ENCODE measurements around the gene MTX1.

Gene MTX1

DNA sequence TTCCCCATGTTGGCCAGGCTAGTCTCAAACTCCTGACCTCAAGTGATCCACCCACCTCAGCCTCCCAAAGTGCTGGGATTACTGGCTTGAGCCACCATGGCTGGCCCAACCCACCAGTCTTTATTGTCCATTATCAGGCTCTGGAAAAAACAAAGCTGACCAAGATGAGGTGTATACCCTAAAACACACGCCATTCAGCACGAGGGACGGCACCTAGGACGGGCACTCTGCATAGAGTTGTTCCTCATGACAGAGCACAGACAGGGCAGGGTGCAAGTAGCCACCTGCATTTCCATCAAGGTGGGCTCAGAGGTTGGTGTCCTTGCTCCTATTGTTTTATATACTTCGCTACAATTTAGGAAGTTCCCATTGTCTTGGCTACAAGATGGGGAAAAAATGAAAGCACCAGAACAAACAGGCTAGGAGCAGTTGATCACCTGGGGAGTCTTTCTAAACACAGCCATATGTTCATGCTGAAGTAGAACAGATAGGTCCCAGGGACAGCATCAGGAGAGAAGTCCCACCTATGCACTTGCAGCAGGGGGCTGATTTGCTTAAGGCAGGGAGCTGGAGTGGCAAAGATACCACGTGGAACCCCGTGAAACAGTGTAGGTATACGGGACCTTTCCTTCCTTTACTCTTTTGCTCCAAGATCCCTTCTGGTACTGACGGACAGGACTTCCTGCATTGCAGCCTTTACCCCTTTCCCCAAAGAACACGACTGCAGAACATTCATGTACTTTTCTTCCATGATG lies 39.9 kb upstream of the MTX1 start:
- Histone ChIP-seq H3K27me3 (ENCODE audit: control insufficient read depth in 1 of 2, insufficient read depth in 2 of 2, low read length in 2 of 2) (peaks cover 0 to 2% of the 10 kb centered on the region in 2 donors), H3K9ac (ENCODE audit: low read length) (no peak overlapping the region), H3K27ac (ENCODE audit: low read depth, low read length) (no peak overlapping the region), H3K9me3 (ENCODE audit: low read length) (no peaks in the 10 kb centered on the region), H3K4me3 (ENCODE audit: low read depth in 1 of 2, low read length in 2 of 2) (no peak overlapping the region), H3K36me3 (ENCODE audit: insufficient read depth, low read length) (peaks cover 22% of the 10 kb centered on the region), H3K4me1 (ENCODE audit: insufficient read depth, low read length) (peaks cover 24% of the 10 kb centered on the region)

DNA sequence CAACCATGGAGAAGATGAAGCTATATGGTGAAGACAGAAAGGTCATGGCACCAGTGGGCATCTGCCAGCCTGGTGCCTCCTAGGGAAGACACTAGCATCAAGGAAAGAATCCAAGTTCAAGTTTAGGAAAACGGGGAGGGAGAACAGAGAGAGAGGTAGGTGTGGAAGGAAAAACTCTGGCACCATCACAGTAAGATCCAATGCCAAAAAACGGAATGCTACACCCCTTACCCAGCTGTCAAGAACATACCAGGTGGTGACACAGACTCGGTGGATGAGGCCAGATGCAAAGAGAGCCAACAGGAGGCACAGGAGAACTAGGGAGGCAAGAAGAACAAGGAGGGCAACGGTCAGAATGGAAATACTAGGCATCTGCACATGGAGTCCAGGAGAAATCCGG lies 39.0 kb upstream of the MTX1 start:
- no peak overlapping the region for H3K4me3 ChIP-seq (ENCODE audit: low read depth in 1 of 2, low read length in 2 of 2)
- H3K27me3 ChIP-seq (ENCODE audit: control insufficient read depth in 1 of 2, insufficient read depth in 2 of 2, low read length in 2 of 2), result peaks cover 0 to 11% of the 10 kb centered on the region in 2 donors
- no peaks in the 10 kb centered on the region for H3K9me3 ChIP-seq (ENCODE audit: low read length)
- peaks cover 22% of the 10 kb centered on the region for H3K36me3 ChIP-seq (ENCODE audit: insufficient read depth, low read length)
- no peak overlapping the region for H3K27ac ChIP-seq (ENCODE audit: low read depth, low read length)
- H3K4me1 ChIP-seq (ENCODE audit: insufficient read depth, low read length), result peaks cover 25% of the 10 kb centered on the region
- no peak overlapping the region for H3K9ac ChIP-seq (ENCODE audit: low read length)

DNA sequence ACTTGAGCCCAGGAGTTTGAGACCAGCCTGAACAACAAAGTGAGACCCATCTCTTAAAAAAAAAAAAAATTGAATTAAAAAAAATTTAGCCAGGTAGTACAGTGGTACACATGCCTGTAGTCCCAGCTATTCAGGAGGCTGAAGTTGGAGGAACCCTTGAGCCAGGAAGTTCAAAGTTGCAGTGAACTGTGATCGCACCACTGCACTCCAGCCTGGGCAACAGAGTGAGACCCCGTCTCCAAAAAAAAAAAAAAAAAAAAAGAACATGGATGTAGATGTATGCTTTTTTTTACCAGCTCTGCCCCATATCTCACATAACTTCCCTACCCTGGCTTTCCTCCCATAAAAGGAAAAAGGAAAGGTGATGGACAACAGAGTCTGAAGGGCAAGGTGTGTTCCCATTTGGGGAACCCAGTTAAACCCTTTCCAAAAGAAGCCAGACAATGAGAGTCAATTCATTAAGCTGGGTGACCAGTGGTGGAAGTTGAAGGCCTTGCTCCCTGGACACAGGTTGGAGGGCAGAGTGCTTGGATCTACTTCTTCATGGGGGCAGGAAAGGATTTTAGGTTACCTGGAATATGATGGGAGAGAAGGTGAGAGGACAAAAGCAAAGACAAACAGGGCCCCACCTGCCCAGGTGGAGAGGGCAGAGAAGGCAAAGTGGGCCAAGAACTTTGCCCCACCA lies 38.3 kb upstream of the MTX1 start:
- Histone ChIP-seq H3K27me3 (ENCODE audit: control insufficient read depth in 1 of 2, insufficient read depth in 2 of 2, low read length in 2 of 2) (peaks cover 0 to 18% of the 10 kb centered on the region in 2 donors), H3K36me3 (ENCODE audit: insufficient read depth, low read length) (peaks cover 22% of the 10 kb centered on the region), H3K9ac (ENCODE audit: low read length) (no peak overlapping the region), H3K9me3 (ENCODE audit: low read length) (no peaks in the 10 kb centered on the region), H3K27ac (ENCODE audit: low read depth, low read length) (no peak overlapping the region), H3K4me3 (ENCODE audit: low read depth in 1 of 2, low read length in 2 of 2) (no peak overlapping the region), H3K4me1 (ENCODE audit: insufficient read depth, low read length) (peaks cover 25% of the 10 kb centered on the region)

DNA sequence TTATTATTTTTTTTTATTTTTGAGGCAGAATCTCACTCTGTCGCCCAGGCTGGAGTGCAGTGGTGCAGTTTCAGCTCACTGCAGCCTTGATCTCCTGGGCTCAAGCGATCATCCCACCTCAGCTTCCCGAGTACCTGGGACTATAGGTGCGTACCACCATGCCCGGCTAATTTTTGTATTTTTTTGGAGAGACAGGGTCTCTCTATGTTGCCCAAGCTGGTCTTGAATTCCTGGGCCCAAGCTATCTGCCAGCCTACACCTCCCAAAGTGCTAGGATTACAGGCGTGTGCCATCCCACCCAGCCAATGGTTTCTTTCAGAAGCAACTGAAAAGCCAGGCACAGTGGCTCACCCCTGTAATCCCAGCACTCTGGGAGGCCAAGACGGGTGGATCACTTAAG lies 37.7 kb upstream of the MTX1 start:
- Histone ChIP-seq H3K9me3 (ENCODE audit: low read length) (no peaks in the 10 kb centered on the region), H3K9ac (ENCODE audit: low read length) (no peak overlapping the region), H3K36me3 (ENCODE audit: insufficient read depth, low read length) (peaks cover 22% of the 10 kb centered on the region), H3K27ac (ENCODE audit: low read depth, low read length) (no peak overlapping the region), H3K4me1 (ENCODE audit: insufficient read depth, low read length) (peaks cover 25% of the 10 kb centered on the region), H3K4me3 (ENCODE audit: low read depth in 1 of 2, low read length in 2 of 2) (no peak overlapping the region), H3K27me3 (ENCODE audit: control insufficient read depth in 1 of 2, insufficient read depth in 2 of 2, low read length in 2 of 2) (peaks cover 0 to 23% of the 10 kb centered on the region in 2 donors)

DNA sequence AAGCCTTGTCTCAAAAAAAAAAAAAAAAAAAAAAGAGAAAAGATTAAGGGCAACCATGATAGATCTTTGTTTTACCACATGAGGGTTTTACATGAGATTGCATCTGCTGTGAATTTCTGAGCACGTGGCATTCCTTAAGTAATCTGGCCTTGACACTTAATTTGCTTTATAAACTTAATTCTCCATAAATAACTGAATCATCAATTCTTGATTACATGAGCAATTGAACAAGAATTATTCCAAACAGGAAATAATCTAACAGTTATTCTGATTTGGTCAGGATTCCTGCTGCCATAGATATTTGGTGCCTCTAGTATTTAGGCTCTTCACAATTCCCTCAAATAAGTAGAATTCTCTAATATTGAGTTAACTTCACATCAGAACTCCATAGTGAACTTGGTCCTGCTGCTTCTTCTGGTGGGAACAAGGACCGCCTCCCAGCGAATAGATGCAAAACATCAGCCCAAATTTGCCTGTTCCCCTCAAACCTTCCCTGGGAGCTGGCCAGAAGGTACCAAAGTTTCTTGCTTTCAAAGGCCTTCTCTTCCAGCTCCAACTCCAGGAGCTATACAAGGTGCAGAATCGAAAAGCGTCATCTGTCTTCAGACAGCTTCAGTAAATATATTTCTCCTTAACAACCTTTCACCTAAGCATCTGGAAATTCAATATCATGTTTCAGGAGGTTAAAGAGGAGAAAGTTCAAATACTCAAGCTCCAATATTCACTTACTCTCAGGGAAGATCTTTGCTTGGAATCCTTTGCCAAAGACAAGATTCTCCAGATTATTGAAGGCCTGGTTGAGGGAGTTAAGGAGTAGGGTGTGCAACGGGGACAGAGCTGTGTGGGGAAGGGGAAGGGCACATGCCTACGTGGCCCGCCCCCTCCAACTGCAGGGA lies 36.4 kb upstream of the MTX1 start:
- H3K4me1 ChIP-seq (ENCODE audit: insufficient read depth, low read length), result peaks cover 30% of the 10 kb centered on the region
- no peaks in the 10 kb centered on the region for H3K9me3 ChIP-seq (ENCODE audit: low read length)
- H3K4me3 ChIP-seq (ENCODE audit: low read depth in 1 of 2, low read length in 2 of 2), result peak overlapping the region; percentile 35 to 90
- peak overlapping the region; percentile 72 for H3K9ac ChIP-seq (ENCODE audit: low read length)
- H3K27me3 ChIP-seq (ENCODE audit: control insufficient read depth in 1 of 2, insufficient read depth in 2 of 2, low read length in 2 of 2), result peaks cover 0 to 23% of the 10 kb centered on the region in 2 donors
- peak overlapping the region; percentile 76 for H3K27ac ChIP-seq (ENCODE audit: low read depth, low read length)
- peaks cover 22% of the 10 kb centered on the region for H3K36me3 ChIP-seq (ENCODE audit: insufficient read depth, low read length)

DNA sequence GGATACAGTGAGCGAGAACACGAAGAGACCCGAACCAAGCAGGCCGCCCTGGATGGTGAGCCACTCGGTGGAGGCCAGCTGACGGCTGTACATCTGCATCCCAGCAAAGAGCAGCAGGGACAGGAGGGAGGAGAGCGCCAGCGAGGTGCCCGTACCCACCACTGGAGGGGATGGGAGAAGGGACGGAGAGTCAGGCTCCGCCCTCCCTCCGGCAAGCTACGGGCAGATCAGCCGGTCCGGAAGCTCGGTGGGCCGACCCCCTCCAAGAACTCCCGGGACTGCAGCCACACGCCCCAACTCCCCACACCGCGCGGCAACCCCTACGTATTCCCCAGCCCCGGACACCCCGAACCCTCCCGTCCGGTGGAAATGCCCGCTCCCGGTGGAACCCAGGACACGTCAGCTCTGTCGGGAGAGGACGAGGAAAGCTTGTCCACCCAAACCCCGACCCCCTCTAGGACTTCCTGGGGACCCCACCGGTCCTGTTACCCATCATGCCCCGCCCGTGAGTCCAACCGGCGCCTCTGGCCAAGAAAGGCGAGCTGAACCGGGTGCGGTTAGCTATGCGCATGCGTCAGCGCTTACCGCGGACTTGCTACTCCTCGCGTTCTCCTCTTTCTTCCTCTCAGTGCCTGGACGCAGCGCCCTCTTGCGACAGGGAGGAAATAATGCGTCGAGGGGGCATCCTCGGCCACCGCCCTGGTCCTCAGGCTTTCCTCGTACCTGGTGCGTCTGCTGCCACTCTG lies 35.6 kb upstream of the MTX1 start, which contains the start of gene KRTCAP2:
Gene KRTCAP2 (minus strand): TSS at position 573 of the 746 bp plus-strand sequence. CDS start 80 bp downstream, at position 493.
- peak within 1 kb of the TSS; percentile 76 for H3K27ac ChIP-seq (ENCODE audit: low read depth, low read length)
- H3K4me1 ChIP-seq (ENCODE audit: insufficient read depth, low read length), result peaks cover 26% of the 10 kb centered on the region
- H3K9ac ChIP-seq (ENCODE audit: low read length), result peak within 1 kb of the TSS; percentile 72
- H3K27me3 ChIP-seq (ENCODE audit: control insufficient read depth in 1 of 2, insufficient read depth in 2 of 2, low read length in 2 of 2), result peaks cover 0 to 23% of the 10 kb centered on the region in 2 donors
- H3K9me3 ChIP-seq (ENCODE audit: low read length), result no peaks in the 10 kb centered on the region
- peak within 1 kb of the TSS; percentile 35 to 90 for H3K4me3 ChIP-seq (ENCODE audit: low read depth in 1 of 2, low read length in 2 of 2)
- H3K36me3 ChIP-seq (ENCODE audit: insufficient read depth, low read length), result peaks cover 22% of the 10 kb centered on the region

- Histone ChIP-seq H3K9ac (ENCODE audit: low read length) (peak within 1 kb of the TSS; percentile 72), H3K27ac (ENCODE audit: low read depth, low read length) (peak within 1 kb of the TSS; percentile 76), H3K36me3 (ENCODE audit: insufficient read depth, low read length) (peaks cover 17% of the 10 kb centered on the region), H3K4me1 (ENCODE audit: insufficient read depth, low read length) (peaks cover 23% of the 10 kb centered on the region), H3K4me3 (ENCODE audit: low read depth in 1 of 2, low read length in 2 of 2) (peak within 1 kb of the TSS; percentile 35 to 90), H3K27me3 (ENCODE audit: control insufficient read depth in 1 of 2, insufficient read depth in 2 of 2, low read length in 2 of 2) (peaks cover 0 to 23% of the 10 kb centered on the region in 2 donors), H3K9me3 (ENCODE audit: low read length) (no peaks in the 10 kb centered on the region)
These were observed 34.8 kb upstream of the MTX1 start, which contains the start of gene TRIM46 for GRCh38 chr1:155173478-155174323. TSS of gene TRIM46 (plus strand) at chr1:155173849. CDS start at chr1:155173967, 118 bp downstream.

DNA sequence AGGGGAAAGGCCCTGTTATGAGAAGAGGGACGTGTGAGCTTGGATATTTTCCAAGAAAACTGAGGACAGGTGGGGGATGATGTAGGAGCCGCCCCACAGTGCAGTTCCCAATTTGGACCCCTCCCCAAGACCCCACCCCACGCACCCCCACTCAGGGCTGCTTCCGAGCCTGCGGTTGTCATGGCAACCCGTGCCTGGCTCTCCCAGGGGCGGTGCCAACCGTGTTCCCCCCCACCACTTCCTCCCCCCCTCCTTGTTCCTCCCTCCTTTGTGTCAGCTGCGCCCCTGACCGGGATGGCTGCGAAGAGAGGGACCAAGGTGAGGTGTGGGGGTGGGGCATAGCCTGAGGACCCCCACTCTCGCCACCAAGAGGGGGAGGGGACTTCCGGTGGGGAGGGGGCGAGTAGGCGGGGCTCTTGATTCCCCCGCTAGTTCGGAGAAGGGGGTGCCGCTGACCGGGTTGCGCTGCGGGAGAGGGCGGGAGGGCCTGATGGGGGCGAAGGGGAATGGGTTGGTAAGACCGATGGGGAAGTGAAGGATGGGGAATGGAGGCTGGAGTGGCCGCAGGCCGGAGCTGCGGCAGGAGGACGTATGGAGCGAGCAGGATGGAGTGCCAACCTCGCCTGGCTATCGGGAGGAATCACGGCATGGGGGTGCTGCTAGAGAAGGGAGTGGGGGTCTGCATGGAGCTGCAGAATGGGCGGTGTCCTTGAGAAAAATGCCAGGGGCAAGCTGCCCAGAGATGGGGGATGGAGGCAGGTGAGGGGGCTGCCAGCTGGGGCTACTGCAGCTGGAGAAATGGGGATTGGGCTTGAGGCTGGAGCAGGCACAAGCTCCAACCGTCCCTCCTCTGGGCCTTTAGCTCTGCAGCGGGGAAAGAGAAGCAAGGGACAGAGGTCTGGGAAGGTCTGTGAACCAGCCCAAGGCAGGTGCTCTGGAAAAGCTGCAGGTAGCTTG lies 33.9 kb upstream of the MTX1 start:
- H3K27ac ChIP-seq (ENCODE audit: low read depth, low read length), result no peak overlapping the region
- H3K9me3 ChIP-seq (ENCODE audit: low read length), result no peaks in the 10 kb centered on the region
- peaks cover 23% of the 10 kb centered on the region for H3K4me1 ChIP-seq (ENCODE audit: insufficient read depth, low read length)

GRCh38 chr1:155175281-155175926 lies 33.1 kb upstream of the MTX1 start:
- Histone ChIP-seq H3K27ac (ENCODE audit: low read depth, low read length) (no peak overlapping the region), H3K9ac (ENCODE audit: low read length) (no peak overlapping the region)

More for the DNA sequence above, 33.9 kb upstream of the MTX1 start:
- Histone ChIP-seq H3K36me3 (ENCODE audit: insufficient read depth, low read length) (peaks cover 8% of the 10 kb centered on the region), H3K27me3 (ENCODE audit: control insufficient read depth in 1 of 2, insufficient read depth in 2 of 2, low read length in 2 of 2) (peaks cover 0 to 23% of the 10 kb centered on the region in 2 donors), H3K4me3 (ENCODE audit: low read depth in 1 of 2, low read length in 2 of 2) (no peak overlapping the region), H3K9ac (ENCODE audit: low read length) (no peak overlapping the region)

More at GRCh38 chr1:155175281-155175926, 33.1 kb upstream of the MTX1 start:
- Histone ChIP-seq H3K27me3 (ENCODE audit: control insufficient read depth in 1 of 2, insufficient read depth in 2 of 2, low read length in 2 of 2) (peaks cover 0 to 23% of the 10 kb centered on the region in 2 donors), H3K4me3 (ENCODE audit: low read depth in 1 of 2, low read length in 2 of 2) (no peak overlapping the region), H3K4me1 (ENCODE audit: insufficient read depth, low read length) (peaks cover 23% of the 10 kb centered on the region), H3K36me3 (ENCODE audit: insufficient read depth, low read length) (peaks cover under 1% of the 10 kb centered on the region), H3K9me3 (ENCODE audit: low read length) (no peaks in the 10 kb centered on the region)
